RWPE2 (cell line): ENCODE measurements around the gene ABITRAM.
"Not testable (repeated sequence)": the region's sequence is repeated elsewhere in the genome, so short reads cannot be mapped to it uniquely, and the experiment has no call there.

Experiments used
- ATAC-seq: fragments of 200-7000 bp; cut with Tn5 transposase; 3 replicates; pipeline ENCODE4 v1.9.1; 2021; ENCODE audit warnings: low read depth
- DNase-seq: peaks from one replicate; pipeline ENCODE4 v3.0.0-alpha.2; 2020; ENCODE audit warnings: low spot score
- H3K27ac ChIP-seq: fragments of 450-650 bp; 2 replicates; pipeline ENCODE4 v1.5.1; 2017; ENCODE audit warnings: mild to moderate bottlenecking; ENCODE audit not compliant: poor library complexity, severe bottlenecking
- H3K27me3 ChIP-seq: fragments of 250-450 bp; sonication (Bioruptor Pico); 2 replicates; pipeline ENCODE4 v1.5.1; 2021; ENCODE audit warnings: mild to moderate bottlenecking, moderate library complexity; ENCODE audit not compliant: insufficient read depth, poor library complexity, severe bottlenecking
- H3K36me3 ChIP-seq: fragments of 250-450 bp; sonication (Bioruptor Pico); 2 replicates; pipeline ENCODE4 v1.5.1; 2020; ENCODE audit warnings: low read depth, mild to moderate bottlenecking, moderate library complexity
- H3K4me1 ChIP-seq: fragments of 250-450 bp; sonication (Bioruptor Pico); 2 replicates; pipeline ENCODE4 v1.5.1; 2021; ENCODE audit warnings: mild to moderate bottlenecking, moderate library complexity; ENCODE audit not compliant: insufficient read depth, poor library complexity, severe bottlenecking
- H3K4me3 ChIP-seq: fragments of 250-450 bp; sonication (Bioruptor Pico); 2 replicates; pipeline ENCODE4 v1.5.1; 2021; ENCODE audit warnings: mild to moderate bottlenecking, moderate library complexity; ENCODE audit not compliant: severe bottlenecking
- H3K9me3 ChIP-seq: fragments of 250-450 bp; sonication (Bioruptor Pico); 2 replicates; pipeline ENCODE4 v1.5.1; 2021; ENCODE audit warnings: mild to moderate bottlenecking, moderate library complexity; ENCODE audit not compliant: severe bottlenecking
- CTCF ChIP-seq: fragments of 450-650 bp; IDR thresholded peaks from one replicate; pipeline ENCODE4 v1.5.1; 2017; ENCODE audit warnings: mild to moderate bottlenecking, moderate library complexity; ENCODE audit not compliant: poor library complexity, severe bottlenecking

ABITRAM gene

GRCh38 chr9:108960331-108960730, 26.1 kb downstream of the ABITRAM start:
- H3K36me3 ChIP-seq = peaks cover 53% of the 10 kb centered on the region
- DNase-seq (no peak), ATAC-seq (no peak)
- no peaks in the 10 kb centered on the region for H3K9me3 ChIP-seq
- no peaks in the 10 kb centered on the region for H3K4me1 ChIP-seq
- no peak overlapping the region for H3K4me3 ChIP-seq
- no peak overlapping the region for H3K27ac ChIP-seq
- no peaks in the 10 kb centered on the region for H3K27me3 ChIP-seq
- no peak for TF ChIP-seq CTCF

GRCh38 chr9:108961151-108961550, 27.0 kb downstream of the ABITRAM start:
- no peak for TF ChIP-seq CTCF
- Histone ChIP-seq H3K36me3 (peaks cover 53% of the 10 kb centered on the region), H3K9me3 (no peaks in the 10 kb centered on the region), H3K27ac (no peak overlapping the region), H3K4me1 (no peaks in the 10 kb centered on the region), H3K27me3 (no peaks in the 10 kb centered on the region), H3K4me3 (no peak overlapping the region)
- ATAC-seq = no peak
- DNase-seq = no peak

- H3K27me3 ChIP-seq = no peaks in the 10 kb centered on the region
- H3K27ac ChIP-seq = no peak overlapping the region
- DNase-seq (no peak), ATAC-seq (no peak)
- TF ChIP-seq CTCF = no peak
- no peaks in the 10 kb centered on the region for H3K9me3 ChIP-seq
- peaks cover 66% of the 10 kb centered on the region for H3K36me3 ChIP-seq
- H3K4me3 ChIP-seq = no peak overlapping the region
- H3K4me1 ChIP-seq = no peaks in the 10 kb centered on the region
These were observed 29.4 kb downstream of the ABITRAM start for GRCh38 chr9:108963459-108964143.

- ATAC-seq (no peak), DNase-seq (no peak)
- TF ChIP-seq CTCF = no peak
- no peaks in the 10 kb centered on the region for H3K4me1 ChIP-seq
- no peak overlapping the region for H3K27ac ChIP-seq
- H3K27me3 ChIP-seq = no peaks in the 10 kb centered on the region
- no peak overlapping the region for H3K4me3 ChIP-seq
- H3K36me3 ChIP-seq = peaks cover 85% of the 10 kb centered on the region
- H3K9me3 ChIP-seq = no peaks in the 10 kb centered on the region
These were observed 33.7 kb downstream of the ABITRAM start for GRCh38 chr9:108967916-108968315.

GRCh38 chr9:108971392-108971791, 37.2 kb downstream of the ABITRAM start:
- not testable (repeated sequence) for ATAC-seq, H3K9me3 ChIP-seq, DNase-seq, H3K27me3 ChIP-seq, H3K4me1 ChIP-seq, H3K27ac ChIP-seq, H3K4me3 ChIP-seq
- H3K36me3 ChIP-seq = peaks cover 77% of the 10 kb centered on the region
